Frontal cortex (tissue), 4 donors: Measurements from ENCODE around the gene UST. TPM values are rescaled to one million over a fixed set of nuclear protein-coding genes. Genes with fewer than 3 reads are reported as not detected.

ENCODE experiments used
- DNase-seq, 2 donors: peaks; one replicate each; pipeline ENCODE4 v3.0.0; 2012; ENCODE audit warnings: low spot score in 2 of 2
- FAIRE-seq: peaks from 2 replicates; lab custom pipeline; 2012; peaks lifted over from hg19 to GRCh38; lab: Jason Lieb, UNC
- total RNA-seq: library from RNA; depleted of rRNA; stranded (reverse); fragments of >200 nt; gene quantifications from one replicate; pipeline ENCODE4 v1.2.3, GENCODE V29; 2014
- donor health status: control.
- donor health status: control.
- donor health status: control.

UST gene
- total RNA-seq, 1 donor from 2014 or later, result 39.5 TPM

DNA sequence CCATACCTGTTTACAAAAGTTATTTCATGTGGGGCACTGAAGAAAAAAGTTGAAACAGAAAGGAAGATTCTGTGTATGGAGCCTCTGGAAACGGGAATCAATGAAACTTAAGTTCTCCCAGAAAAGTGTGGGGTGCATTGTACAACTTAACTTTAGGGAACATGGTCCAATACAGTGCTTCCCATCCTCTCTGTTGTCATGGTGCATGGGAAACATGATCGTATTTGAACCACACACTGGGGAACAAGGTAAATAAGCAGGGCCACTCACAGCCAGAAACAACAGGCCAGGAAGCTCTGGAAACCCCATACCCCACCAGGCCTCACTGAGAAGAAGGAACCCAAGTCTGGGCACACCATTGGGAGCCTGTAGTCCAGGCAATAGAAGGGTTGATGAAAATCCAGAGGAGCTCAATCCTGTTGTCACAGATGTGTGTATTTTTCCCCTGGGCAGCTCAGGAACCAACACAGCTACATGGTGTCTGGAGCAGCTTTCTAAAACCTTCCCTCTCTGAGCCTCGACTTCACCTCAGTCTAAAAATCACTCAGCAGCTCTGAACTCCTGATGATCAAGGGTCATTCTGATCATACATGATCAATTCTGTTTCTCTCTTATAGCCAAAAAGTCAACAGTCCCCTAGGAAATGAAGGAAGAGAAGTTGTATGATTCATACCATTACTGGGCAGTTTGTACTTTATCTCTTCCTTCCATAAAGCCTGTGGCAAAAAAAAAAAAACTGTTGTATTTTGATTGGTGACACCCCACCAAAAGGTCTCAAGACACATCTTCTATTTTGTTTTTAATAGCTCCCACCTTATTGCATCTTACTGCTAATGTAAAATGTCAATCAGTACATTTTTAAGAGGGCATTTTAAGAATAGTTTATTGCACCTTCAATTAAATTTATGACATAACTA lies 372.2 kb downstream of the UST start:
- DNase-seq, result no peak
- no peak for FAIRE-seq

DNA sequence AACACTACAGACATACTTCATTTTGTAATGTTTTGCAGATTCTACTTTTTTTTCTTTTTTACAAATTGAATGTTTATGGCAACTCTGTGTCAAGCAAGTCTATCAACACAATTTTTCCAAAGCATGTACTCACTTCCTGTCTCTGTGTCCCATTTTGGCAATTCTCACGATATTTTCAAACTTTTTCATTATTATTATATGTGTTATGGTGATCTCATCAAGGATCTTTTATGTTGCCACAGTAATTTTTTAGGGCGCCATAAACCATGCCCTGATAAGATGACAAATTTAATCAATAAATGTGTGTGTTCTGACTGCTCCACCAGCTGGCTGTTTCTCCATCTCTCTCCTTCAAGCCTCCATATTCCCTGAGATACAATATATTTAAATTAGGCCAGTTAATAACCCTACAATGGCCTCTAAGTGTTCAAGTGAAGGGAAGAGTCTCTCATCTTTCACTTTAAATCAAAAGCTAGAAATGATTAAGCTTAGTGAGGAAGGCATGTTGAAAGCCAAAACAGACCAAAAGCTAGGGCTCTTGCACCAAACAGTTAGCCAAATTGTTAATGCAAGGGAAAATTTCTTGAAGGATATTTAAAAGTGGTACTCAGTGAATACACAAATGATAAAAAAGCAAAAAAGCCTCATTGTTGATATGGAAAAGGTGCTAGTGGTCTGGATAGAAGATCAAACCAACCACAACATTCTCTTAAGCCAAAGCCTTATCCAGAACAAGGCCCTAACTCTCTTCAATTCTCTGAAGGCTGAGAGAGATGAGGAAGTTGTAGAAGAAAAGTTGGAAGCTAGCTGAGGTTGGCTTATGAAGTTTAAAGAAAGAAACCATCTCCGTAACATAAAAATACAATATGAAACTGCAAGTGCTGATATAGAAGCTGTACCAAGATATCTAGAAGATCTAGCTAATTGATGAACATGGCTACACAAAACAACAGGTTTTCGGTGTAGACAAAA lies 376.3 kb downstream of the UST start:
- DNase-seq (no peak), FAIRE-seq (no peak)

DNA sequence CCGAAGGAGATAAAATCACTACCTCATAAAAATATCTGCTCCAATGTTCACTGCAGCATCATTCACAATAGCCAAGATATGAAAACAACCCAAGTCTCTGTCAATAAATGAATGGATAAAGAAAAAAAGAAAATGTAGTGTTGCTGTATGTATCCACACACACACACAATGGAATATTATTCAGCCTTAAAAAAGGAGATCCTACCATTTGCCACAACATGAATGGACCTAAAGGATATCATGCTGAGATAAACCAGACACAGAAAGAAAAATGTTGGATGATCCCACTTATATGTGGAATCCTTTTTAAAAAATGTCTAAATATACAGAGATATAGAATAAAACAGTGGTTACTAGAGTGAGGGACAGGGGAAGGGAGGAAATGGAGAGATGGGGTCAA lies 378.5 kb downstream of the UST start:
- DNase-seq (no peak), FAIRE-seq (no peak)
